GM12891 (cell line): Measurements from ENCODE around the gene SHISA9.

Experiments used
- PAX5 ChIP-seq: IDR thresholded peaks from 2 replicates; pipeline ENCODE4 v1.6.1; 2011; ENCODE audit warnings: low read length, moderate library complexity, mild to moderate bottlenecking; ENCODE audit not compliant: insufficient read depth, severe bottlenecking
- POLR2A ChIP-seq: IDR thresholded peaks from 2 replicates; pipeline ENCODE4 v1.6.1; 2011; ENCODE audit warnings: low read depth, low read length, control low read depth
- POLR2AphosphoS5 ChIP-seq: IDR thresholded peaks from 2 replicates; pipeline ENCODE4 v1.6.1; 2011; ENCODE audit warnings: low read depth, low read length, control low read depth
- TAF1 ChIP-seq: IDR thresholded peaks from 2 replicates; pipeline ENCODE4 v1.6.1; 2011; ENCODE audit warnings: low read depth, low read length, control low read depth

- TF ChIP-seq TAF1 (no peak), POLR2A (no peak), POLR2AphosphoS5 (no peak), PAX5 (no peak)
These were observed 280.0 kb downstream of the SHISA9 start for GRCh38 chr16:13181432-13181831.
